ENCODE results near the gene DNASE1L2. TPM values are rescaled to one million over a fixed set of nuclear protein-coding genes. Genes with fewer than 3 reads are reported as not detected.

The DNASE1L2 gene
- total and polyA plus RNA-seq, 2 of the 4 experiments (the other 2 are of a cell fraction) = 0.18 to 0.75 TPM

GRCh38 chr16:2242598-2242997, 6.4 kb downstream of the DNASE1L2 start:
- Histone ChIP-seq H2AFZ (replicated peaks; ENCODE audit: low read length, poor library complexity) (no peak overlapping the region), H4K91ac (ENCODE audit: insufficient read depth, low read depth, low read length) (no peak overlapping the region), H3K4ac (ENCODE audit: low read depth, low read length) (no peak overlapping the region), H3K27me3 (ENCODE audit: control insufficient read depth, insufficient read depth, low read length) (peaks cover under 1% of the 10 kb centered on the region; the same call in 1 of the 2 replicates), H2AK9ac (replicated peaks; ENCODE audit: low read depth, low read length, poor library complexity) (no peak overlapping the region), H3K79me1 (ENCODE audit: low read depth in 1 of 2, low read length in 2 of 2) (peaks cover 10 to 23% of the 10 kb centered on the region in 2 experiments), H3K36me3 (ENCODE audit: control insufficient read depth, insufficient read depth, low read length) (peaks cover 50% of the 10 kb centered on the region), H3K9me1 (ENCODE audit: insufficient read depth, low read length) (no peaks in the 10 kb centered on the region), H4K8ac (ENCODE audit: low read depth in 2 of 2, low read length in 2 of 2) (no peak overlapping the region), H3K14ac (replicated peaks; ENCODE audit: low read depth, low read length) (no peak overlapping the region), H2BK15ac (ENCODE audit: low read depth, low read length) (no peak overlapping the region), H3K23ac (ENCODE audit: low read depth, low read length) (no peak overlapping the region), H3K4me2 (ENCODE audit: low read depth, low read length) (no peak overlapping the region), H3K27ac (ENCODE audit: insufficient read depth, low read length) (no peak overlapping the region), H3K18ac (ENCODE audit: low read depth, low read length) (no peak overlapping the region), H3K56ac (ENCODE audit: extremely low read depth, insufficient read depth, low read length) (no peak overlapping the region), H3K4me1 (ENCODE audit: control insufficient read depth, insufficient read depth, low read length) (no peaks in the 10 kb centered on the region), H2BK5ac (ENCODE audit: low read depth, low read length, poor library complexity, severe bottlenecking) (no peak overlapping the region), H3K9me3 (ENCODE audit: control insufficient read depth, insufficient read depth, low read length) (no peaks in the 10 kb centered on the region), H4K20me1 (ENCODE audit: insufficient read depth, low read length) (no peaks in the 10 kb centered on the region; the same call in none of the 2 replicates), H3K4me3 (ENCODE audit: insufficient read depth, low read depth, low read length) (no peak overlapping the region), H4K5ac (ENCODE audit: low read depth, low read length) (no peak overlapping the region), H3K9ac (ENCODE audit: low read depth, low read length) (no peak overlapping the region), H2BK20ac (ENCODE audit: low read depth, low read length) (no peak overlapping the region), H2AK5ac (ENCODE audit: low read depth, low read length) (no peak overlapping the region), H2BK120ac (ENCODE audit: low read depth, low read length) (no peak overlapping the region)
- POLR2A ChIA-PET (ENCODE audit: unreplicated experiment) = no interaction called here
- intact Hi-C loops (cut with micrococcal nuclease) (no loop called here), dilution Hi-C loops (cut with HindIII; ENCODE audit: low sequenced_read_pairs, unreplicated experiment) (no loop called here), in situ Hi-C loops (cut with MboI; ENCODE audit: low sequenced_read_pairs) (no loop called here)
- 89% methylated on average over 6 of the region's 11 CpGs; no CpG with 5 or more reads in 1 of the 2 experiments for WGBS, 2 experiments (ENCODE audit: extremely low coverage in 2 of 2, insufficient read length in 1 of 2)
- BruUV-seq (replicated peaks) = no TSS peak
- no peak for TF ChIP-seq BHLHE40 (IDR thresholded peaks at IDR 0.05; ENCODE audit: low read depth, low read length)
- TF ChIP-seq RCOR1 (IDR thresholded peaks at IDR 0.05; ENCODE audit: insufficient replicate concordance, low read length) = no peak
- TF ChIP-seq RAD21 (IDR thresholded peaks at IDR 0.05; ENCODE audit: low read length) = no peak
- TF ChIP-seq SMC3 (IDR thresholded peaks at IDR 0.05; ENCODE audit: low read depth, low read length) = no peak
- TF ChIP-seq MAZ (IDR thresholded peaks at IDR 0.05; ENCODE audit: borderline replicate concordance, low read depth, low read length) = no peak
- TF ChIP-seq, protein P1, sequence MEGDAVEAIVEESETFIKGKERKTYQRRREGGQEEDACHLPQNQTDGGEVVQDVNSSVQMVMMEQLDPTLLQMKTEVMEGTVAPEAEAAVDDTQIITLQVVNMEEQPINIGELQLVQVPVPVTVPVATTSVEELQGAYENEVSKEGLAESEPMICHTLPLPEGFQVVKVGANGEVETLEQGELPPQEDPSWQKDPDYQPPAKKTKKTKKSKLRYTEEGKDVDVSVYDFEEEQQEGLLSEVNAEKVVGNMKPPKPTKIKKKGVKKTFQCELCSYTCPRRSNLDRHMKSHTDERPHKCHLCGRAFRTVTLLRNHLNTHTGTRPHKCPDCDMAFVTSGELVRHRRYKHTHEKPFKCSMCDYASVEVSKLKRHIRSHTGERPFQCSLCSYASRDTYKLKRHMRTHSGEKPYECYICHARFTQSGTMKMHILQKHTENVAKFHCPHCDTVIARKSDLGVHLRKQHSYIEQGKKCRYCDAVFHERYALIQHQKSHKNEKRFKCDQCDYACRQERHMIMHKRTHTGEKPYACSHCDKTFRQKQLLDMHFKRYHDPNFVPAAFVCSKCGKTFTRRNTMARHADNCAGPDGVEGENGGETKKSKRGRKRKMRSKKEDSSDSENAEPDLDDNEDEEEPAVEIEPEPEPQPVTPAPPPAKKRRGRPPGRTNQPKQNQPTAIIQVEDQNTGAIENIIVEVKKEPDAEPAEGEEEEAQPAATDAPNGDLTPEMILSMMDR (conservative IDR thresholded peaks at IDR 0.05; ENCODE audit: low read depth, low read length) = no peak
- TF ChIP-seq FOS (IDR thresholded peaks at IDR 0.05; ENCODE audit: low read depth, low read length) = no peak
- DNase-seq (no peak), ATAC-seq (ENCODE audit: low read depth) (no peak)
- CTCF ChIA-PET = no interaction called here

All from IMR-90 (cell line).